Measurements from ENCODE around the gene SUDS3. TPM values are rescaled to one million over a fixed set of nuclear protein-coding genes. Genes with fewer than 3 reads are reported as not detected.

SUDS3 gene
- polyA plus RNA-seq, 3 donors: 8.2 to 15.6 (median 9.1) TPM

GRCh38 chr12:118424884-118425283, 48.5 kb downstream of the SUDS3 start:
- Mint-ChIP-seq H3K36me3 (no peaks in the 10 kb centered on the region), H3K27me3 (ENCODE audit: low read depth in 3 of 3) (peaks cover 0 to 2% (median 0%) of the 10 kb centered on the region in 3 donors), H3K4me3 (no peak overlapping the region), H3K9me3 (peaks cover 0 to 2% (median 0%) of the 10 kb centered on the region in 7 donors), H3K4me1 (no peaks in the 10 kb centered on the region), H3K27ac (no peak overlapping the region)
- no peaks in the 10 kb centered on the region for H3K36me3 ChIP-seq (replicated peaks in 1 of 2; ENCODE audit: control insufficient read depth in 1 of 2, insufficient read depth in 2 of 2, low read length in 2 of 2)
- WGBS (ENCODE audit: insufficient coverage): no CpG with 5 or more reads among the region's 7 CpGs
- no peak overlapping the region for H3K4me2 ChIP-seq (replicated peaks; ENCODE audit: extremely low read depth, low read length, poor library complexity, severe bottlenecking)
- no peak for TF ChIP-seq CTCF (IDR thresholded peaks at IDR 0.05)
- H4K20me1 ChIP-seq (ENCODE audit: insufficient read depth, low read length): no peaks in the 10 kb centered on the region
- no peak for DNase-seq
- H3K27ac ChIP-seq (ENCODE audit: low read depth in 1 of 2, low read length in 2 of 2): no peak overlapping the region
- intact Hi-C loops (cut with micrococcal nuclease): no loop called here
- no peaks in the 10 kb centered on the region for H3K9me3 ChIP-seq (replicated peaks in 1 of 2; ENCODE audit: control insufficient read depth in 1 of 2, insufficient read depth in 1 of 2, low read length in 2 of 2)
- no peaks in the 10 kb centered on the region for H3K27me3 ChIP-seq (ENCODE audit: control insufficient read depth in 2 of 2, insufficient read depth in 2 of 2, low read length in 2 of 2)
- H3K4me3 ChIP-seq (replicated peaks in 1 of 3; ENCODE audit: low read depth in 2 of 3, low read length in 3 of 3): no peak overlapping the region
- H3K4me1 ChIP-seq (ENCODE audit: control insufficient read depth in 1 of 2, insufficient read depth in 2 of 2, low read length in 2 of 2): no peaks in the 10 kb centered on the region
- no peak overlapping the region for H3K9ac ChIP-seq (ENCODE audit: insufficient read depth, low read length, poor library complexity, severe bottlenecking)
- no peaks in the 10 kb centered on the region for H3K79me2 ChIP-seq (ENCODE audit: insufficient read depth, low read length)
- H2AFZ ChIP-seq (ENCODE audit: insufficient read depth, low read depth, low read length, poor library complexity, severe bottlenecking): no peak overlapping the region

- intact Hi-C loops (cut with micrococcal nuclease): no loop called here
- Histone ChIP-seq H3K4me3 (replicated peaks in 1 of 3; ENCODE audit: low read depth in 2 of 3, low read length in 3 of 3) (no peak overlapping the region), H3K9ac (ENCODE audit: insufficient read depth, low read length, poor library complexity, severe bottlenecking) (no peak overlapping the region), H3K27me3 (ENCODE audit: control insufficient read depth in 2 of 2, insufficient read depth in 2 of 2, low read length in 2 of 2) (no peaks in the 10 kb centered on the region), H3K36me3 (replicated peaks in 1 of 2; ENCODE audit: control insufficient read depth in 1 of 2, insufficient read depth in 2 of 2, low read length in 2 of 2) (no peaks in the 10 kb centered on the region), H3K4me1 (ENCODE audit: control insufficient read depth in 1 of 2, insufficient read depth in 2 of 2, low read length in 2 of 2) (no peaks in the 10 kb centered on the region), H3K79me2 (ENCODE audit: insufficient read depth, low read length) (no peaks in the 10 kb centered on the region), H3K27ac (ENCODE audit: low read depth in 1 of 2, low read length in 2 of 2) (no peak overlapping the region), H4K20me1 (ENCODE audit: insufficient read depth, low read length) (no peaks in the 10 kb centered on the region), H3K9me3 (replicated peaks in 1 of 2; ENCODE audit: control insufficient read depth in 1 of 2, insufficient read depth in 1 of 2, low read length in 2 of 2) (no peaks in the 10 kb centered on the region), H3K4me2 (replicated peaks; ENCODE audit: extremely low read depth, low read length, poor library complexity, severe bottlenecking) (no peak overlapping the region), H2AFZ (ENCODE audit: insufficient read depth, low read depth, low read length, poor library complexity, severe bottlenecking) (no peak overlapping the region)
- H3K27ac Mint-ChIP-seq: no peak overlapping the region
- peaks cover 0 to 2% (median 0%) of the 10 kb centered on the region in 3 donors for H3K27me3 Mint-ChIP-seq (ENCODE audit: low read depth in 3 of 3)
- no peak for TF ChIP-seq CTCF (IDR thresholded peaks at IDR 0.05)
- WGBS (ENCODE audit: insufficient coverage): no CpG with 5 or more reads among the region's 4 CpGs
- H3K4me3 Mint-ChIP-seq: no peak overlapping the region
- DNase-seq: no peak
- H3K36me3 Mint-ChIP-seq: no peaks in the 10 kb centered on the region
- H3K9me3 Mint-ChIP-seq: peaks cover 0 to 2% (median 0%) of the 10 kb centered on the region in 7 donors
- H3K4me1 Mint-ChIP-seq: no peaks in the 10 kb centered on the region
These were observed 49.0 kb downstream of the SUDS3 start for GRCh38 chr12:118425364-118425763.

Measured in CD14-positive monocyte (primary cell).